ENCODE results near the gene NUPR1.
"Not testable (repeated sequence)": the region's sequence is repeated elsewhere in the genome, so short reads cannot be mapped to it uniquely, and the experiment has no call there.

NUPR1 gene

GRCh38 chr16:28546626-28547025, 7.9 kb upstream of the NUPR1 start:
- TF ChIP-seq HOXC10 (CRISPR knock-in tag; IDR thresholded peaks at IDR 0.05), result no peak
- TF ChIP-seq GLI4 (tag by site-specific recombination; IDR thresholded peaks at IDR 0.05), result no peak
- no peak for TF ChIP-seq TRIM28 (IDR thresholded peaks at IDR 0.05; ENCODE audit: borderline replicate concordance, low read length)
- no peak for TF ChIP-seq PRDM1 (tag by site-specific recombination; IDR thresholded peaks at IDR 0.05)
- no peak for TF ChIP-seq HOXA7 (CRISPR knock-in tag; IDR thresholded peaks at IDR 0.05; ENCODE audit: borderline replicate concordance)
- no peak for TF ChIP-seq ZNF335 (tag by site-specific recombination; conservative IDR thresholded peaks at IDR 0.05)
- TF ChIP-seq HIC1 (tag by site-specific recombination; IDR thresholded peaks at IDR 0.05), result no peak
- no peak for TF ChIP-seq ZNF311 (tag by site-specific recombination; IDR thresholded peaks at IDR 0.05; ENCODE audit: borderline replicate concordance)
- no peak for TF ChIP-seq ZNF114 (tag by site-specific recombination; IDR thresholded peaks at IDR 0.05)
- Histone ChIP-seq H3K4me1 (ENCODE audit: control insufficient read depth, insufficient read depth, low read length) (no peaks in the 10 kb centered on the region), H3K9me3 (ENCODE audit: control insufficient read depth, insufficient read depth, low read depth, low read length) (no peaks in the 10 kb centered on the region), H3K36me3 (ENCODE audit: control insufficient read depth in 2 of 2, insufficient read depth in 1 of 2, low read length in 2 of 2) (no peaks in the 10 kb centered on the region), H3K4me3 (ENCODE audit: low read depth, low read length) (no peak overlapping the region), H3K27ac (ENCODE audit: extremely low read depth, low read depth, low read length) (no peak overlapping the region)
- POLR2A ChIA-PET, result no interaction called here
- CTCF ChIA-PET, result no interaction called here

- H3K9me3 ChIP-seq (ENCODE audit: control insufficient read depth, insufficient read depth, low read depth, low read length); H3K36me3 ChIP-seq (ENCODE audit: control insufficient read depth in 2 of 2, insufficient read depth in 1 of 2, low read length in 2 of 2); H3K4me1 ChIP-seq (ENCODE audit: control insufficient read depth, insufficient read depth, low read length); H3K27ac ChIP-seq (ENCODE audit: extremely low read depth, low read depth, low read length); H3K4me3 ChIP-seq (ENCODE audit: low read depth, low read length): not testable (repeated sequence)
- peak; percentile 96 for TF ChIP-seq ZSCAN16 (tag by site-specific recombination; IDR thresholded peaks at IDR 0.05)
- POLR2A ChIA-PET, result interaction anchor here (0.6 kb wide), 1 partner anchor 55 kb away, joined by 11 read pairs; no protein-coding TSS in a partner anchor
- CTCF ChIA-PET, result interaction anchor here (0.6 kb wide), 1 partner anchor 16 kb away, joined by 4 read pairs; no protein-coding TSS in a partner anchor
Measured at GRCh38 chr16:28545964-28546363, 7.2 kb upstream of the NUPR1 start.

- no peak overlapping the region for H3K4me3 ChIP-seq (ENCODE audit: low read depth, low read length)
- H3K36me3 ChIP-seq (ENCODE audit: control insufficient read depth in 2 of 2, insufficient read depth in 1 of 2, low read length in 2 of 2), result no peaks in the 10 kb centered on the region
- TF ChIP-seq ZNF10 (tag by site-specific recombination; IDR thresholded peaks at IDR 0.05) (no peak), ZSCAN30 (tag by site-specific recombination; IDR thresholded peaks at IDR 0.05) (no peak), ZNF121 (tag by site-specific recombination; IDR thresholded peaks at IDR 0.05) (peak; percentile 51; the same call in 1 of the 2 replicates), ZNF692 (tag by site-specific recombination; IDR thresholded peaks at IDR 0.05) (no peak), ZNF221 (tag by site-specific recombination; IDR thresholded peaks at IDR 0.05; ENCODE audit: borderline replicate concordance) (no peak), MZF1 (tag by site-specific recombination; IDR thresholded peaks at IDR 0.05; ENCODE audit: borderline replicate concordance) (no peak), ZEB2 (tag by site-specific recombination; IDR thresholded peaks at IDR 0.05) (no peak), ZNF623 (tag by site-specific recombination; IDR thresholded peaks at IDR 0.05) (no peak)
- POLR2A ChIA-PET, result interaction anchor here (1.0 kb wide), 1 partner anchor 53 kb away, joined by 7 read pairs; the partner anchor contains the start of gene CLN3
- no peak overlapping the region for H3K27ac ChIP-seq (ENCODE audit: extremely low read depth, low read depth, low read length)
- CTCF ChIA-PET, result no interaction called here
- no peaks in the 10 kb centered on the region for H3K9me3 ChIP-seq (ENCODE audit: control insufficient read depth, insufficient read depth, low read depth, low read length)
- no peaks in the 10 kb centered on the region for H3K4me1 ChIP-seq (ENCODE audit: control insufficient read depth, insufficient read depth, low read length)
Measured at GRCh38 chr16:28544998-28545397, 6.2 kb upstream of the NUPR1 start.

Data from HEK293 (cell line).